BE2C (cell line): ENCODE measurements around the gene COL11A2.

Source experiments
- DNase-seq: peaks from one replicate; pipeline ENCODE4 v3.0.0-alpha.2; 2020
- H3K27me3 ChIP-seq: fragments of 250-450 bp; sonication (Bioruptor Pico); 2 replicates; pipeline ENCODE4 v1.5.1; 2020; ENCODE audit warnings: mild to moderate bottlenecking
- H3K36me3 ChIP-seq: fragments of 250-450 bp; sonication (Bioruptor Pico); 2 replicates; pipeline ENCODE4 v1.5.1; 2020; ENCODE audit warnings: mild to moderate bottlenecking
- H3K4me1 ChIP-seq: fragments of 250-450 bp; sonication (Bioruptor Pico); 2 replicates; pipeline ENCODE4 v1.5.1; 2020
- H3K4me3 ChIP-seq: 2 replicates; pipeline ENCODE4 v1.5.1; 2011; ENCODE audit warnings: low read depth, low read length
- H3K9me3 ChIP-seq: fragments of 250-450 bp; sonication (Bioruptor Pico); 2 replicates; pipeline ENCODE4 v1.5.1; 2020
- CTCF ChIP-seq: IDR thresholded peaks from 2 replicates; pipeline ENCODE4 v1.5.1; 2012; ENCODE audit warnings: mild to moderate bottlenecking, low read depth, low read length

The COL11A2 gene

GRCh38 chr6:33167374-33168283 lies 24.6 kb downstream of the COL11A2 start:
- no peaks in the 10 kb centered on the region for H3K9me3 ChIP-seq
- H3K36me3 ChIP-seq: no peaks in the 10 kb centered on the region
- H3K4me1 ChIP-seq: peaks cover 3% of the 10 kb centered on the region; the same call in 1 of the 2 replicates
- no peak overlapping the region for H3K4me3 ChIP-seq
- DNase-seq: no peak
- H3K27me3 ChIP-seq: no peaks in the 10 kb centered on the region
- TF ChIP-seq CTCF: no peak

- no peak for TF ChIP-seq CTCF
- no peak for DNase-seq
Observed at GRCh38 chr6:33166811-33167210, 25.5 kb downstream of the COL11A2 start.

GRCh38 chr6:33166363-33166762 lies 25.9 kb downstream of the COL11A2 start:
- Histone ChIP-seq H3K27me3 (no peaks in the 10 kb centered on the region), H3K4me3 (no peak overlapping the region), H3K4me1 (peaks cover 3% of the 10 kb centered on the region; the same call in 1 of the 2 replicates), H3K9me3 (no peaks in the 10 kb centered on the region), H3K36me3 (no peaks in the 10 kb centered on the region)
- DNase-seq: no peak
- TF ChIP-seq CTCF: no peak

More at GRCh38 chr6:33166811-33167210, 25.5 kb downstream of the COL11A2 start:
- no peaks in the 10 kb centered on the region for H3K27me3 ChIP-seq
- H3K4me3 ChIP-seq: no peak overlapping the region
- no peaks in the 10 kb centered on the region for H3K9me3 ChIP-seq
- no peaks in the 10 kb centered on the region for H3K36me3 ChIP-seq
- H3K4me1 ChIP-seq: peaks cover 3% of the 10 kb centered on the region; the same call in 1 of the 2 replicates

GRCh38 chr6:33165581-33166258 lies 26.5 kb downstream of the COL11A2 start:
- Histone ChIP-seq H3K4me3 (no peak overlapping the region), H3K9me3 (no peaks in the 10 kb centered on the region), H3K4me1 (peaks cover 3% of the 10 kb centered on the region; the same call in 1 of the 2 replicates), H3K36me3 (no peaks in the 10 kb centered on the region), H3K27me3 (no peaks in the 10 kb centered on the region)
- TF ChIP-seq CTCF: no peak
- no peak for DNase-seq

GRCh38 chr6:33164665-33165373 lies 27.4 kb downstream of the COL11A2 start:
- H3K4me3 ChIP-seq: no peak overlapping the region
- no peaks in the 10 kb centered on the region for H3K9me3 ChIP-seq
- no peaks in the 10 kb centered on the region for H3K27me3 ChIP-seq
- H3K4me1 ChIP-seq: peaks cover under 1% of the 10 kb centered on the region; the same call in 1 of the 2 replicates
- H3K36me3 ChIP-seq: no peaks in the 10 kb centered on the region
- TF ChIP-seq CTCF: no peak
- DNase-seq: no peak
